ENCODE results near the gene TMSB15C.
"Not testable (repeated sequence)": the region's sequence is repeated elsewhere in the genome, so short reads cannot be mapped to it uniquely, and the experiment has no call there.

TMSB15C gene

GRCh38 chrX:104075778-104076445 lies at the start of gene TMSB15C:
Gene TMSB15C (minus strand): TSS chrX:104076236.
- not testable (repeated sequence) for H3K36me3 ChIP-seq (ENCODE audit: control insufficient read depth, insufficient read depth, low read length); H3K9ac ChIP-seq (ENCODE audit: low read depth, low read length); H3K4me1 ChIP-seq (ENCODE audit: control insufficient read depth, insufficient read depth, low read length); H3K4me3 ChIP-seq (ENCODE audit: low read depth, low read length); H3K9me3 ChIP-seq (ENCODE audit: control insufficient read depth, insufficient read depth, low read length); H3K27me3 ChIP-seq (ENCODE audit: control insufficient read depth, insufficient read depth, low read length); H3K27ac ChIP-seq (ENCODE audit: low read depth, low read length)

DNA sequence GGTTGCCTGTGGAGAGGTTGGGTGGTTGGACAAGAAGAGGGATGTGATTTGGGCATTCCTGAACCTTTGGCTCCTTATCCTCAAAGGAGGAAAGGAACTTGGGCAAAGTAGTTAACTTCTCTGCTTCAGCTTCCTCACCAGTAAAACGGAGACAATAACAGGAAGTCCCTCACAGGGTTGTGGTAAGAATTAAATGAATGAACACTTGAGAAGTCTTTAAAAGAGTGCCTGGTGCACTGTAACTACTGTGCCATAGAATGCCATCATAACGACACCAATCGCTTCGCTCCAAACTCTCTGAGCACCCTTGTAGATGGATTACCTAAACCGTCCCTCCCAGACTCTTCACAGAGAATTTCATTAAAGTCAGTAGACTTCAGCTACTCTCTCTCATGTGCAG lies 46.8 kb upstream of the TMSB15C start:
- Histone ChIP-seq H3K9ac (ENCODE audit: low read depth, low read length) (no peak overlapping the region), H3K4me1 (ENCODE audit: control insufficient read depth, insufficient read depth, low read length) (peaks cover 3% of the 10 kb centered on the region; the same call in 1 of the 2 replicates), H3K36me3 (ENCODE audit: control insufficient read depth, insufficient read depth, low read length) (no peaks in the 10 kb centered on the region), H3K27me3 (ENCODE audit: control insufficient read depth, insufficient read depth, low read length) (peaks cover 13% of the 10 kb centered on the region; the same call in 1 of the 2 replicates), H3K27ac (ENCODE audit: low read depth, low read length) (no peak overlapping the region), H3K9me3 (ENCODE audit: control insufficient read depth, insufficient read depth, low read length) (no peaks in the 10 kb centered on the region), H3K4me3 (ENCODE audit: low read depth, low read length) (no peak overlapping the region)

GRCh38 chrX:104118765-104119164 lies 42.7 kb upstream of the TMSB15C start:
- H3K9ac ChIP-seq (ENCODE audit: low read depth, low read length) = no peak overlapping the region
- peaks cover 7% of the 10 kb centered on the region; the same call in 1 of the 2 replicates for H3K4me1 ChIP-seq (ENCODE audit: control insufficient read depth, insufficient read depth, low read length)
- H3K27me3 ChIP-seq (ENCODE audit: control insufficient read depth, insufficient read depth, low read length) = peaks cover 27% of the 10 kb centered on the region
- H3K4me3 ChIP-seq (ENCODE audit: low read depth, low read length) = no peak overlapping the region
- H3K9me3 ChIP-seq (ENCODE audit: control insufficient read depth, insufficient read depth, low read length) = no peaks in the 10 kb centered on the region
- H3K27ac ChIP-seq (ENCODE audit: low read depth, low read length) = no peak overlapping the region
- H3K36me3 ChIP-seq (ENCODE audit: control insufficient read depth, insufficient read depth, low read length) = no peaks in the 10 kb centered on the region

GRCh38 chrX:104117759-104118158 lies 41.7 kb upstream of the TMSB15C start:
- Histone ChIP-seq H3K4me1 (ENCODE audit: control insufficient read depth, insufficient read depth, low read length) (peaks cover 12% of the 10 kb centered on the region), H3K9me3 (ENCODE audit: control insufficient read depth, insufficient read depth, low read length) (no peaks in the 10 kb centered on the region), H3K27ac (ENCODE audit: low read depth, low read length) (no peak overlapping the region), H3K36me3 (ENCODE audit: control insufficient read depth, insufficient read depth, low read length) (no peaks in the 10 kb centered on the region), H3K27me3 (ENCODE audit: control insufficient read depth, insufficient read depth, low read length) (peaks cover 22% of the 10 kb centered on the region), H3K9ac (ENCODE audit: low read depth, low read length) (no peak overlapping the region), H3K4me3 (ENCODE audit: low read depth, low read length) (no peak overlapping the region)

GRCh38 chrX:104113222-104113965 lies 37.4 kb upstream of the TMSB15C start:
- Histone ChIP-seq H3K9me3 (ENCODE audit: control insufficient read depth, insufficient read depth, low read length) (no peaks in the 10 kb centered on the region), H3K4me1 (ENCODE audit: control insufficient read depth, insufficient read depth, low read length) (peaks cover 14% of the 10 kb centered on the region), H3K27ac (ENCODE audit: low read depth, low read length) (no peak overlapping the region), H3K9ac (ENCODE audit: low read depth, low read length) (no peak overlapping the region), H3K27me3 (ENCODE audit: control insufficient read depth, insufficient read depth, low read length) (peaks cover 33% of the 10 kb centered on the region), H3K36me3 (ENCODE audit: control insufficient read depth, insufficient read depth, low read length) (no peaks in the 10 kb centered on the region), H3K4me3 (ENCODE audit: low read depth, low read length) (peak overlapping the region; percentile 74)

DNA sequence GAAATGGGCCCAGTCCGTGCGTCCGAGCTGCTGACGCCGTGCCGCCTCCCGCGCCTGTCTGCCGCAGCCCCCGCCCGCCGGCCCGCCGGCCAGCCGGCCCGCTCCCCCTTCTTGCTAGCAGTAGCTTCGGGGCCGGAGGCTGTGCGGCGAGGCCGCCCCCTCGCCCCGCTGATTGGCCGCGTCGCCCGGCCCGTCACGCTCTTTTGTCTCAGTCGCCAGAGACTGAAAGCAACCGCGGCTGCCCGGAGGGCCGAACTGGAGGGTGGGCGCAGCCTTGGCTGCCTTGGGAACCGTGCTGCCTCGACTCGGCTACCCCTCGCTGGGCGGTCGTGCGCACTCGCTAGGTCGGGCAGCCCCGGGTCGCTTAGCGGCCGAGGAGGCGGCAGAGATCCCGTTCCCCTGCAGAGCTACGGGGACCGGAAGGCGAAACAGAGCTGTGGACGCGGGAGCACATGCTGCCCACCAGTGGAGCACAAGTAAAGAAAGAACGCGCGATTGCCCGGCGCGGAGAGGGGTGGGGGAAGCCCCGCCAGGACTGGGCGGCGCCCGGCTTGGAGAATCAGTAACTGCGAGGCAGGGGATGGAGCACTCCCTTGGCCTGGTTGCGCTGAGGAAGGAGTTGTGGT lies 36.4 kb upstream of the TMSB15C start, which contains the start of gene ZCCHC18:
ZCCHC18 (plus strand) TSS at position 198 of the 626 bp plus-strand sequence. CDS start 1,589 bp downstream, outside the sequence.
- H3K4me3 ChIP-seq (ENCODE audit: low read depth, low read length) = peak within 1 kb of the TSS; percentile 74
- peaks cover 29% of the 10 kb centered on the region for H3K27me3 ChIP-seq (ENCODE audit: control insufficient read depth, insufficient read depth, low read length)
- peaks cover 14% of the 10 kb centered on the region for H3K4me1 ChIP-seq (ENCODE audit: control insufficient read depth, insufficient read depth, low read length)
- peak within 1 kb of the TSS; percentile 67 for H3K27ac ChIP-seq (ENCODE audit: low read depth, low read length)
- no peaks in the 10 kb centered on the region for H3K36me3 ChIP-seq (ENCODE audit: control insufficient read depth, insufficient read depth, low read length)
- peak within 1 kb of the TSS; percentile 52 for H3K9ac ChIP-seq (ENCODE audit: low read depth, low read length)
- no peaks in the 10 kb centered on the region for H3K9me3 ChIP-seq (ENCODE audit: control insufficient read depth, insufficient read depth, low read length)

DNA sequence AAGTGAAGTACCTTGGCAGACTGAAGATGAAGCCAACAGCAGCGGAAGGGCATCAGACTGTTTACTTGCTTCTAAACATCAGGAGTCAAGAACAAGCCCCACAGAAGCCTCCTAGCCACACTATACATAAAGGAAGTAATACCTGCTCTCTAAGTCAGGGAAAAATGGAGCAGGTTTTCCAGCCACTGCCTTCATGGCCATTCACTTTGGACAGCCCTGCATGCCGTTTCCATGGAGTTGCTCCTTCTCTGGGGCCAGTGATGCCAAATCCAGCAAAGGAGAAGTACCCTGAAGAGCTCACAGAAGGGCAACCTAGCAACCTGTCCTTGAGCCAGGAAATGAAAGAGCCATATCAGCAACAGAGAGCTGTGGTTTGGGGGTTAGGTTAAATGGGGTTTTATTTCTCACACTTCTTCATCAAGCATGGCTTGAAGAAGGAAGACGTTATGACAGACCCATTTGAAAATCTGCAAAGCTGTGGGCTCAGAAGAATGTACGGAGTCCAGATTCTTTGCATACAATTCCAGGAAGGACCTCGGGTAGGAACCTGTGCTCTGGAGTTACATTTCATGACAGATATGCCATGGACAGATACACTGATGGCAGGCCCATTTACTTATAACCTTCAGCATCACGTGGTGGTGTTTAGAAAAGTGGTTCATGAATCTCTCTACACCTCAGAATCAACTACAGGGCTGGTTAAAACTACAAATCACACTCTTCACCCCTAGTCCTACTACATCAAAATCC lies 34.6 kb upstream of the TMSB15C start:
- H3K27ac ChIP-seq (ENCODE audit: low read depth, low read length); H3K9ac ChIP-seq (ENCODE audit: low read depth, low read length); H3K36me3 ChIP-seq (ENCODE audit: control insufficient read depth, insufficient read depth, low read length); H3K4me3 ChIP-seq (ENCODE audit: low read depth, low read length); H3K9me3 ChIP-seq (ENCODE audit: control insufficient read depth, insufficient read depth, low read length): not testable (repeated sequence)
- H3K27me3 ChIP-seq (ENCODE audit: control insufficient read depth, insufficient read depth, low read length) = peaks cover 24% of the 10 kb centered on the region
- peaks cover 14% of the 10 kb centered on the region for H3K4me1 ChIP-seq (ENCODE audit: control insufficient read depth, insufficient read depth, low read length)

DNA sequence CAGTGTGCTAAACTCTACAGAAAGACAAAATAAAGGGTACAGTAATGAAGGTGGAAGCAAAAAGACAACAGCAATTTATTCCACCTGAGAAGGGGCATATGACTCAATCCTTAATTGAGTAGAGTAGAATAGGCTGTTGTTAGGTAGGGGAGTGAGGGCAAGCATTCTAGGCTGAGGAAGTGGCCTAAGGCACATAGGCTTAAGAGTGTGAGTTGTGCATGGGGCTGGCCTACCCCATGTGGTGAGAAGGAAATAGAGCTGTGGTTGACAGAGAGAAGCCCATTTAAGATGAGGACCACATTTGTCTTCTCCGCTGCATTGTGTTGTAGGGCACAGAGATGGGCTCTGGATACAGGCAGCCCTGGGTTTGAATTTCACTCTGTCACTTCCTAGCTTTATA lies 32.9 kb upstream of the TMSB15C start:
- peaks cover 12% of the 10 kb centered on the region for H3K4me1 ChIP-seq (ENCODE audit: control insufficient read depth, insufficient read depth, low read length)
- H3K36me3 ChIP-seq (ENCODE audit: control insufficient read depth, insufficient read depth, low read length) = no peaks in the 10 kb centered on the region
- no peak overlapping the region for H3K9ac ChIP-seq (ENCODE audit: low read depth, low read length)
- H3K27ac ChIP-seq (ENCODE audit: low read depth, low read length) = no peak overlapping the region
- H3K4me3 ChIP-seq (ENCODE audit: low read depth, low read length) = no peak overlapping the region
- H3K27me3 ChIP-seq (ENCODE audit: control insufficient read depth, insufficient read depth, low read length) = peaks cover 16% of the 10 kb centered on the region
- H3K9me3 ChIP-seq (ENCODE audit: control insufficient read depth, insufficient read depth, low read length) = no peaks in the 10 kb centered on the region

DNA sequence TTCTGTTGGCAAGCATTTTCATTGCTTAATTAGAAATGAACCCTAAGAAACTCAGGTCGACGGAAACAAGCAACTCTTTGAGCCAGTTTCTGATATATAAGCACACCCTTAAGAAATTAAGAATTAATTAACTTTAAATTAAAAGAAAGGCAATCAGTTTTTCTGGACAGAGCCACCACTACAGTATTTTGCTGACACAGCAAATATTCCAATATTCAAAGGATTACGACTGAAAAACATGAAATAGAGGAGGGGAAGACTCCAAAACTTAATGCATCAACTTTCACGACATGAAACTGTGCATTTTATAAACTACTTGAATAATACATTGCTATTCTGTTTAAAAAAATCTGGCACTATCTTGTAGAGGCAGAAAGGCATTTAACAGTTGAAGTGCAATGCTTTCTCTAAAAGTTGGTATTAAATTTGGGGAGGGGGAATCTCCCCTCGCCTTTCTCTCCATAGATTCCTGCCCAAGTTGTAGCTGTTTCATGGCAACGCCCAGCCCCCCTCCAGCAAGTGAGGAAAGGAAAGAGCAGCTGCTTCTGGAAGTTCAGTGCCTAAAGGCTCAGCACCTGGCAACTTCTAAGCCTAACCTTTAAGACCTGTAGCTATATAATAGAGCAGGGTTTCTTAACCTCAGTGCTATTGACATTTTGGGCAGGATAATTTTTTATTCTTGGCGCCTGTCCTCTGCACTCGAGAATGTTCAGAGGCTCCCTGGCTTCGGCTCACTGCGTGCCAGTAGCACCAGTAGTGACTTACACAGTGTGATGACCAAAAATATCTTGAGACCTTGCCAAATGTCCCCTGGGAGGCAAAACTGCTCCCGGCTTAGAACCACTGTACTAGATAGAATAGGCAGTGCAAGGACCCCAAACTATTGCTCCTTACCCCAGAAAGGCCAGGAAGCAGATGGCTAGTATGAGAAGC lies 29.6 kb upstream of the TMSB15C start:
- no peak overlapping the region for H3K4me3 ChIP-seq (ENCODE audit: low read depth, low read length)
- no peak overlapping the region for H3K27ac ChIP-seq (ENCODE audit: low read depth, low read length)
- H3K9me3 ChIP-seq (ENCODE audit: control insufficient read depth, insufficient read depth, low read length) = no peaks in the 10 kb centered on the region
- no peaks in the 10 kb centered on the region for H3K36me3 ChIP-seq (ENCODE audit: control insufficient read depth, insufficient read depth, low read length)
- H3K4me1 ChIP-seq (ENCODE audit: control insufficient read depth, insufficient read depth, low read length) = no peaks in the 10 kb centered on the region
- peaks cover 9% of the 10 kb centered on the region for H3K27me3 ChIP-seq (ENCODE audit: control insufficient read depth, insufficient read depth, low read length)
- H3K9ac ChIP-seq (ENCODE audit: low read depth, low read length) = no peak overlapping the region

- H3K27ac ChIP-seq (ENCODE audit: low read depth, low read length) = no peak overlapping the region
Measured at GRCh38 chrX:104104676-104105075, 28.6 kb upstream of the TMSB15C start.

More at GRCh38 chrX:104104676-104105075, 28.6 kb upstream of the TMSB15C start:
- H3K4me1 ChIP-seq (ENCODE audit: control insufficient read depth, insufficient read depth, low read length) = no peaks in the 10 kb centered on the region
- H3K9me3 ChIP-seq (ENCODE audit: control insufficient read depth, insufficient read depth, low read length) = no peaks in the 10 kb centered on the region
- H3K9ac ChIP-seq (ENCODE audit: low read depth, low read length) = no peak overlapping the region
- no peak overlapping the region for H3K4me3 ChIP-seq (ENCODE audit: low read depth, low read length)
- H3K36me3 ChIP-seq (ENCODE audit: control insufficient read depth, insufficient read depth, low read length) = no peaks in the 10 kb centered on the region
- H3K27me3 ChIP-seq (ENCODE audit: control insufficient read depth, insufficient read depth, low read length) = peaks cover 9% of the 10 kb centered on the region
